WTC11 (cell line): ENCODE results near the gene SLC19A1. TPM values are rescaled to one million over a fixed set of nuclear protein-coding genes. Genes with fewer than 3 reads are reported as not detected.

Experiments used
- ATAC-seq: fragments of 200-7000 bp; cut with Tn5 transposase; 2 replicates; pipeline ENCODE4 v1.10.0; 2021; ENCODE audit warnings: mild to moderate bottlenecking, moderate library complexity
- CTCF ChIA-PET: fragments of 300-600 bp; sonication (Branson Sonifier 250); formaldehyde crosslinking; loops from one replicate; lab custom pipeline; 2021; ENCODE audit warnings: antibody characterized with exemption; lab: Charles Lee
- POLR2A ChIA-PET: fragments of 350-600 bp; sonication (Branson Sonifier 250); formaldehyde crosslinking; loops from one replicate; lab custom pipeline; 2021; ENCODE audit warnings: antibody characterized with exemption; lab: Charles Lee
- DNase-seq: peaks from one replicate; pipeline ENCODE4 v3.0.0; 2021; ENCODE audit warnings: low spot score
- H3K27ac Mint-ChIP-seq: 2 replicates; pipeline ENCODE4 v1.8.0; 2021; ENCODE audit warnings: mixed read lengths
- H3K27me3 Mint-ChIP-seq: 2 replicates; pipeline ENCODE4 v1.8.0; 2021; ENCODE audit warnings: low read depth, mild to moderate bottlenecking, moderate library complexity, mixed read lengths
- H3K36me3 Mint-ChIP-seq: 2 replicates; pipeline ENCODE4 v1.8.0; 2021; ENCODE audit warnings: mixed read lengths
- H3K4me1 Mint-ChIP-seq: 2 replicates; pipeline ENCODE4 v1.8.0; 2022; ENCODE audit warnings: mixed read lengths
- H3K4me3 Mint-ChIP-seq: 2 replicates; pipeline ENCODE4 v1.8.0; 2021; ENCODE audit warnings: mild to moderate bottlenecking, moderate library complexity, mixed read lengths
- H3K9me3 Mint-ChIP-seq: 2 replicates; pipeline ENCODE4 v1.8.0; 2021; ENCODE audit warnings: mixed read lengths
- ATF1 ChIP-seq: sonication (generic); formaldehyde crosslinking; IDR thresholded peaks from 2 replicates; pipeline ENCODE4 v1.8.1; 2023; ENCODE audit warnings: mild to moderate bottlenecking, moderate library complexity, missing genetic modification reagents
- FOXJ3 ChIP-seq: sonication (generic); formaldehyde crosslinking; IDR thresholded peaks from 2 replicates; pipeline ENCODE4 v1.9.0; 2021; ENCODE audit warnings: missing genetic modification reagents, mild to moderate bottlenecking, borderline replicate concordance
- GABPB1 ChIP-seq: sonication (generic); formaldehyde crosslinking; IDR thresholded peaks from 2 replicates; pipeline ENCODE4 v1.8.1; 2023; ENCODE audit warnings: mild to moderate bottlenecking, missing genetic modification reagents
- JAZF1 ChIP-seq: fragments of 250-450 bp; sonication (Bioruptor Pico); IDR thresholded peaks from 2 replicates; pipeline ENCODE4 v1.9.0; 2021; ENCODE audit warnings: moderate library complexity, mild to moderate bottlenecking, inconsistent platforms
- MXD4 ChIP-seq: fragments of 250-450 bp; sonication (Bioruptor Pico); IDR thresholded peaks from 2 replicates; pipeline ENCODE4 v1.8.0; 2021; ENCODE audit warnings: mild to moderate bottlenecking, moderate library complexity, borderline replicate concordance
- NFATC4 ChIP-seq: fragments of 250-450 bp; sonication (Bioruptor Pico); IDR thresholded peaks from 2 replicates; pipeline ENCODE4 v1.9.0; 2021; ENCODE audit warnings: mild to moderate bottlenecking
- NFE2L1 ChIP-seq: sonication (generic); formaldehyde crosslinking; IDR thresholded peaks from 2 replicates; pipeline ENCODE4 v1.8.1; 2023; ENCODE audit warnings: missing genetic modification reagents
- RELA ChIP-seq: sonication (generic); formaldehyde crosslinking; IDR thresholded peaks from 2 replicates; pipeline ENCODE4 v1.8.1; 2022; ENCODE audit warnings: missing genetic modification reagents, mild to moderate bottlenecking, borderline replicate concordance
- SMAD3 ChIP-seq: sonication (generic); formaldehyde crosslinking; IDR thresholded peaks from 2 replicates; pipeline ENCODE4 v1.8.0; 2022; ENCODE audit warnings: missing genetic modification reagents, mild to moderate bottlenecking, borderline replicate concordance
- TEAD1 ChIP-seq: sonication (generic); formaldehyde crosslinking; IDR thresholded peaks from 2 replicates; pipeline ENCODE4 v1.8.0; 2022; ENCODE audit warnings: mild to moderate bottlenecking, missing genetic modification reagents
- ZNF263 ChIP-seq: sonication (generic); formaldehyde crosslinking; IDR thresholded peaks from 2 replicates; pipeline ENCODE4 v1.8.1; 2022; ENCODE audit warnings: low read depth, mild to moderate bottlenecking, moderate library complexity, missing genetic modification reagents
- ZNF423 ChIP-seq: fragments of 250-450 bp; sonication (Bioruptor Pico); IDR thresholded peaks from 2 replicates; pipeline ENCODE4 v2.1.2; 2022; ENCODE audit warnings: mild to moderate bottlenecking, moderate library complexity
- ZNF671 ChIP-seq: fragments of 250-450 bp; sonication (Bioruptor Pico); IDR thresholded peaks from 2 replicates; pipeline ENCODE4 v1.8.0; 2021; ENCODE audit warnings: mild to moderate bottlenecking
- total RNA-seq: library from RNA; stranded (reverse); gene quantifications from 3 replicates; pipeline ENCODE4 v1.2.3, GENCODE V29; 2021
- TF ChIP-seq, protein P1 (sequence below): sonication (generic); formaldehyde crosslinking; IDR thresholded peaks from 2 replicates; pipeline ENCODE4 v1.8.0; 2022; ENCODE audit warnings: mild to moderate bottlenecking, missing genetic modification reagents
- TF ChIP-seq, protein P2 (sequence below): fragments of 250-450 bp; sonication (Bioruptor Pico); IDR thresholded peaks from 2 replicates; pipeline ENCODE4 v2.1.2; 2022; ENCODE audit warnings: mild to moderate bottlenecking, moderate library complexity
- TF ChIP-seq, protein P3 (sequence below): sonication (generic); formaldehyde crosslinking; IDR thresholded peaks from 2 replicates; pipeline ENCODE4 v1.8.1; 2023; ENCODE audit warnings: mild to moderate bottlenecking, missing genetic modification reagents, moderate library complexity
- TF ChIP-seq, protein P4 (sequence below): sonication (generic); formaldehyde crosslinking; IDR thresholded peaks from 2 replicates; pipeline ENCODE4 v1.8.1; 2023; ENCODE audit warnings: mild to moderate bottlenecking, missing genetic modification reagents
- TF ChIP-seq, protein P5 (sequence below): fragments of 250-450 bp; sonication (Bioruptor Pico); IDR thresholded peaks from 2 replicates; pipeline ENCODE4 v1.9.0; 2021; ENCODE audit warnings: moderate library complexity, mild to moderate bottlenecking, inconsistent platforms, borderline replicate concordance
- TF ChIP-seq, protein P6 (sequence below): sonication (generic); formaldehyde crosslinking; conservative IDR thresholded peaks from 2 replicates; pipeline ENCODE4 v1.8.1; 2022; ENCODE audit warnings: mild to moderate bottlenecking, missing genetic modification reagents
- TF ChIP-seq, protein P7 (sequence below): fragments of 250-450 bp; sonication (Bioruptor Pico); IDR thresholded peaks from 2 replicates; pipeline ENCODE4 v1.9.0; 2021; ENCODE audit warnings: mild to moderate bottlenecking

Gene SLC19A1
- total RNA-seq, 1 experiment from 2014 or later: 29.8 TPM

DNA sequence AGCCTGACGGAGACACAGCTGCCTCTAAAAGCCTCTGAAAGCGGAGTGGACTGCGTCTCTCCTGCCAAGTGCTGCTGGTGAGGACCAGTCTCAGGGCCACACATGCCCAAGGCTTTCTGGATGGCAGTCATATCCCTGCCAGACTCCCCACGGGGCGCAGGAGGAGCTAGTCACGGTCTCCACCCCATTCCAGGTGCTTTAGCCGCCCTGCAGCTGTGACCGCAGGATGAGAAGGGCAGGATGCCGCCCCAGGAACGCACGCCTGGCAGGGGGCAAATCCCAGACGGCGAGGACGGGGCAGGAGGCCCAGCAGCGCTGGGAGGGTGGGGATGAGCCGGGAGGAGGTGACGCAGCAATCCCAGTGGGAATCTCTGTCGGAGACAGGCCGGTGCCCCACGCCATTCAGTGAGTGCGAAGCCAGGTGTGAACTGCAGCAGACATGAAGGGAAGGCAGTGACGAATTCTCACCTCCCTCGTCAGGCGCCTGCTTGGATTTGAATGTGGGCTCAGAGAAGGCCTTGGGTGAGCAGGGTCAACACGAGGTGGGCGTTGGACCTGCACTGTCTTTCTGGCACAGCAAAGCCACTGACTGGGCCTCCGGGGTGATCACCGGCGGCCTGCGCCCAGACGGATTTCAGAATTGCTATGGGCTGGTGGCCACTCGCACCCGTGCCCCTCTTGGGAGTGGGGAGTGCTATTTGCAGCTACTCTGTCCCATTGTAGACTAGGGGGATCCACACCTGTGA is 38.5 kb upstream of the SLC19A1 start:
- TF ChIP-seq ZNF423 (CRISPR knock-in tag): 0 out of 2 replicates have a peak, but pooled peaks have one; percentile 24
- TF ChIP-seq RELA (CRISPR knock-in tag): no peak
- peaks cover 33% of the 10 kb centered on the region for H3K9me3 Mint-ChIP-seq
- H3K4me1 Mint-ChIP-seq: no peaks in the 10 kb centered on the region
- ChIA-PET POLR2A (interaction anchor here (1.3 kb wide), 1 partner anchor 9 kb away, joined by 4 read pairs; no protein-coding TSS in a partner anchor), CTCF (interaction anchor here (1.0 kb wide), 1 partner anchor 25 kb away, joined by 6 read pairs; no protein-coding TSS in a partner anchor)
- H3K27me3 Mint-ChIP-seq: peaks cover 22% of the 10 kb centered on the region
- DNase-seq (peak; percentile 13), ATAC-seq (peak; percentile 36; the same call in 1 of the 2 replicates)
- no peak overlapping the region; the same call in 1 of the 2 replicates for H3K27ac Mint-ChIP-seq
- H3K36me3 Mint-ChIP-seq: peaks cover 9% of the 10 kb centered on the region
- H3K4me3 Mint-ChIP-seq: no peak overlapping the region

DNA sequence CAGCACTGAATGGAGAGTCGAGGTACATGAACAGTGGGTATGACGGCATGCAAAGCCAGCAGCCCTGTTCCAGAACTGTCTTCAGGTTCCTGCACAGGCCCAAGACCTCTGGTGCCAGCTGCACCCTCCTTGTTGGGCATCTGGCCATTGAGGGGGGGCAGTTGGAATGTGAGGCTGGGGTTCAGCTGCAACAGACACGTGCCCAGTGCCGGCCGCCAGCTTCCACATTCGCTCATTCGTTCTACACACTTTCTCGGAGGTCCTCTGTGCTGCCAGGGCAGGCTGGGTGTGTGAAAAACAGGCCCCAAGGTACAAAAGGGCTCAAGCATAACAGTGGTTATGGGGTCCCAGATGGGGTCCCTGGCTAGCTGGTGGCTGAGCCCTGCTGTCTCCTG is 37.9 kb upstream of the SLC19A1 start:
- ATAC-seq (no peak), DNase-seq (peak; percentile 5)
- ChIA-PET POLR2A (interaction anchor here (1.3 kb wide), 1 partner anchor 10 kb away, joined by 4 read pairs; no protein-coding TSS in a partner anchor), CTCF (interaction anchor here (1.0 kb wide), 1 partner anchor 24 kb away, joined by 6 read pairs; no protein-coding TSS in a partner anchor)
- Mint-ChIP-seq H3K4me1 (no peaks in the 10 kb centered on the region), H3K27me3 (peaks cover 18% of the 10 kb centered on the region), H3K36me3 (peaks cover 9% of the 10 kb centered on the region; the same call in 1 of the 2 replicates), H3K27ac (no peak overlapping the region; the same call in 1 of the 2 replicates), H3K9me3 (peaks cover 28% of the 10 kb centered on the region), H3K4me3 (no peak overlapping the region)
- TF ChIP-seq, protein P1, sequence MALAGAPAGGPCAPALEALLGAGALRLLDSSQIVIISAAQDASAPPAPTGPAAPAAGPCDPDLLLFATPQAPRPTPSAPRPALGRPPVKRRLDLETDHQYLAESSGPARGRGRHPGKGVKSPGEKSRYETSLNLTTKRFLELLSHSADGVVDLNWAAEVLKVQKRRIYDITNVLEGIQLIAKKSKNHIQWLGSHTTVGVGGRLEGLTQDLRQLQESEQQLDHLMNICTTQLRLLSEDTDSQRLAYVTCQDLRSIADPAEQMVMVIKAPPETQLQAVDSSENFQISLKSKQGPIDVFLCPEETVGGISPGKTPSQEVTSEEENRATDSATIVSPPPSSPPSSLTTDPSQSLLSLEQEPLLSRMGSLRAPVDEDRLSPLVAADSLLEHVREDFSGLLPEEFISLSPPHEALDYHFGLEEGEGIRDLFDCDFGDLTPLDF (CRISPR knock-in tag): no peak
- TF ChIP-seq, protein P2, sequence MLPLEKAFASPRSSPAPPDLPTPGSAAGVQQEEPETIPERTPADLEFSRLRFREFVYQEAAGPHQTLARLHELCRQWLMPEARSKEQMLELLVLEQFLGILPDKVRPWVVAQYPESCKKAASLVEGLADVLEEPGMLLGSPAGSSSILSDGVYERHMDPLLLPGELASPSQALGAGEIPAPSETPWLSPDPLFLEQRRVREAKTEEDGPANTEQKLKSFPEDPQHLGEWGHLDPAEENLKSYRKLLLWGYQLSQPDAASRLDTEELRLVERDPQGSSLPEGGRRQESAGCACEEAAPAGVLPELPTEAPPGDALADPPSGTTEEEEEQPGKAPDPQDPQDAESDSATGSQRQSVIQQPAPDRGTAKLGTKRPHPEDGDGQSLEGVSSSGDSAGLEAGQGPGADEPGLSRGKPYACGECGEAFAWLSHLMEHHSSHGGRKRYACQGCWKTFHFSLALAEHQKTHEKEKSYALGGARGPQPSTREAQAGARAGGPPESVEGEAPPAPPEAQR (CRISPR knock-in tag): no peak
- TF ChIP-seq JAZF1 (no peak), FOXJ3 (CRISPR knock-in tag) (no peak), SMAD3 (no peak), NFATC4 (CRISPR knock-in tag) (no peak), NFE2L1 (CRISPR knock-in tag) (no peak), ZNF671 (CRISPR knock-in tag) (no peak), ZNF263 (CRISPR knock-in tag) (no peak), GABPB1 (CRISPR knock-in tag) (no peak), TEAD1 (CRISPR knock-in tag) (no peak), MXD4 (CRISPR knock-in tag) (no peak), ZNF423 (CRISPR knock-in tag) (no peak), ATF1 (CRISPR knock-in tag) (no peak)
- TF ChIP-seq, protein P3, sequence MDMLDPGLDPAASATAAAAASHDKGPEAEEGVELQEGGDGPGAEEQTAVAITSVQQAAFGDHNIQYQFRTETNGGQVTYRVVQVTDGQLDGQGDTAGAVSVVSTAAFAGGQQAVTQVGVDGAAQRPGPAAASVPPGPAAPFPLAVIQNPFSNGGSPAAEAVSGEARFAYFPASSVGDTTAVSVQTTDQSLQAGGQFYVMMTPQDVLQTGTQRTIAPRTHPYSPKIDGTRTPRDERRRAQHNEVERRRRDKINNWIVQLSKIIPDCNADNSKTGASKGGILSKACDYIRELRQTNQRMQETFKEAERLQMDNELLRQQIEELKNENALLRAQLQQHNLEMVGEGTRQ: no peak
- TF ChIP-seq, protein P4, sequence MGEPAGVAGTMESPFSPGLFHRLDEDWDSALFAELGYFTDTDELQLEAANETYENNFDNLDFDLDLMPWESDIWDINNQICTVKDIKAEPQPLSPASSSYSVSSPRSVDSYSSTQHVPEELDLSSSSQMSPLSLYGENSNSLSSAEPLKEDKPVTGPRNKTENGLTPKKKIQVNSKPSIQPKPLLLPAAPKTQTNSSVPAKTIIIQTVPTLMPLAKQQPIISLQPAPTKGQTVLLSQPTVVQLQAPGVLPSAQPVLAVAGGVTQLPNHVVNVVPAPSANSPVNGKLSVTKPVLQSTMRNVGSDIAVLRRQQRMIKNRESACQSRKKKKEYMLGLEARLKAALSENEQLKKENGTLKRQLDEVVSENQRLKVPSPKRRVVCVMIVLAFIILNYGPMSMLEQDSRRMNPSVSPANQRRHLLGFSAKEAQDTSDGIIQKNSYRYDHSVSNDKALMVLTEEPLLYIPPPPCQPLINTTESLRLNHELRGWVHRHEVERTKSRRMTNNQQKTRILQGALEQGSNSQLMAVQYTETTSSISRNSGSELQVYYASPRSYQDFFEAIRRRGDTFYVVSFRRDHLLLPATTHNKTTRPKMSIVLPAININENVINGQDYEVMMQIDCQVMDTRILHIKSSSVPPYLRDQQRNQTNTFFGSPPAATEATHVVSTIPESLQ (CRISPR knock-in tag): no peak
- TF ChIP-seq, protein P5, sequence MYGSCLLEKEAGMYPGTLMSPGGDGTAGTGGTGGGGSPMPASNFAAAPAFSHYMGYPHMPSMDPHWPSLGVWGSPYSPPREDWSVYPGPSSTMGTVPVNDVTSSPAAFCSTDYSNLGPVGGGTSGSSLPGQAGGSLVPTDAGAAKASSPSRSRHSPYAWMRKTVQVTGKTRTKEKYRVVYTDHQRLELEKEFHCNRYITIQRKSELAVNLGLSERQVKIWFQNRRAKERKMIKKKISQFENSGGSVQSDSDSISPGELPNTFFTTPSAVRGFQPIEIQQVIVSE (CRISPR knock-in tag): no peak
- TF ChIP-seq, protein P6, sequence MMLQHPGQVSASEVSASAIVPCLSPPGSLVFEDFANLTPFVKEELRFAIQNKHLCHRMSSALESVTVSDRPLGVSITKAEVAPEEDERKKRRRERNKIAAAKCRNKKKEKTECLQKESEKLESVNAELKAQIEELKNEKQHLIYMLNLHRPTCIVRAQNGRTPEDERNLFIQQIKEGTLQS (CRISPR knock-in tag): no peak
- TF ChIP-seq, protein P7, sequence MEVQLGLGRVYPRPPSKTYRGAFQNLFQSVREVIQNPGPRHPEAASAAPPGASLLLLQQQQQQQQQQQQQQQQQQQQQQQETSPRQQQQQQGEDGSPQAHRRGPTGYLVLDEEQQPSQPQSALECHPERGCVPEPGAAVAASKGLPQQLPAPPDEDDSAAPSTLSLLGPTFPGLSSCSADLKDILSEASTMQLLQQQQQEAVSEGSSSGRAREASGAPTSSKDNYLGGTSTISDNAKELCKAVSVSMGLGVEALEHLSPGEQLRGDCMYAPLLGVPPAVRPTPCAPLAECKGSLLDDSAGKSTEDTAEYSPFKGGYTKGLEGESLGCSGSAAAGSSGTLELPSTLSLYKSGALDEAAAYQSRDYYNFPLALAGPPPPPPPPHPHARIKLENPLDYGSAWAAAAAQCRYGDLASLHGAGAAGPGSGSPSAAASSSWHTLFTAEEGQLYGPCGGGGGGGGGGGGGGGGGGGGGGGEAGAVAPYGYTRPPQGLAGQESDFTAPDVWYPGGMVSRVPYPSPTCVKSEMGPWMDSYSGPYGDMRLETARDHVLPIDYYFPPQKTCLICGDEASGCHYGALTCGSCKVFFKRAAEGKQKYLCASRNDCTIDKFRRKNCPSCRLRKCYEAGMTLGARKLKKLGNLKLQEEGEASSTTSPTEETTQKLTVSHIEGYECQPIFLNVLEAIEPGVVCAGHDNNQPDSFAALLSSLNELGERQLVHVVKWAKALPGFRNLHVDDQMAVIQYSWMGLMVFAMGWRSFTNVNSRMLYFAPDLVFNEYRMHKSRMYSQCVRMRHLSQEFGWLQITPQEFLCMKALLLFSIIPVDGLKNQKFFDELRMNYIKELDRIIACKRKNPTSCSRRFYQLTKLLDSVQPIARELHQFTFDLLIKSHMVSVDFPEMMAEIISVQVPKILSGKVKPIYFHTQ (CRISPR knock-in tag): no peak
